Mesendoderm (in vitro differentiated cells): Measurements from ENCODE around the gene TNRC6C.

ENCODE experiments used
- DNase-seq: peaks from one replicate; pipeline ENCODE4 v3.0.0; 2013
- H2AK5ac ChIP-seq: 2 replicates; pipeline ENCODE4 v1.6.1; 2013; ENCODE audit warnings: low read length, inconsistent platforms
- H2BK120ac ChIP-seq: 2 replicates; pipeline ENCODE4 v1.6.1; 2013; ENCODE audit warnings: low read depth, mild to moderate bottlenecking, low read length, moderate library complexity, mixed read lengths
- H2BK15ac ChIP-seq: replicated peaks from 2 replicates; pipeline ENCODE4 v1.6.1; 2013; ENCODE audit warnings: low read depth, mild to moderate bottlenecking, moderate library complexity
- H2BK5ac ChIP-seq: 2 replicates; pipeline ENCODE4 v1.6.1; 2013; ENCODE audit warnings: low read length, inconsistent platforms
- H3K18ac ChIP-seq: 2 replicates; pipeline ENCODE4 v1.6.1; 2013; ENCODE audit warnings: mild to moderate bottlenecking, low read length, mixed read lengths
- H3K23ac ChIP-seq: one replicate; pipeline ENCODE4 v1.6.1; 2013; ENCODE audit warnings: low read length
- H3K27ac ChIP-seq: 2 replicates; pipeline ENCODE4 v1.5.1; 2013; ENCODE audit warnings: low read depth, mild to moderate bottlenecking, inconsistent platforms, low read length, moderate library complexity
- H3K27me3 ChIP-seq: 2 replicates; pipeline ENCODE4 v1.6.1; 2013; ENCODE audit warnings: low read length, control low read depth, mild to moderate bottlenecking, inconsistent platforms; ENCODE audit not compliant: insufficient read depth, poor library complexity
- H3K36me3 ChIP-seq: 2 replicates; pipeline ENCODE4 v1.6.1; 2013; ENCODE audit warnings: low read length, inconsistent platforms; ENCODE audit not compliant: control insufficient read depth, insufficient read depth
- H3K4ac ChIP-seq: one replicate; pipeline ENCODE4 v1.6.1; 2013; ENCODE audit warnings: low read depth, mild to moderate bottlenecking, low read length, moderate library complexity
- H3K4me1 ChIP-seq: 2 replicates; pipeline ENCODE4 v1.6.1; 2013; ENCODE audit warnings: low read depth, low read length, inconsistent platforms; ENCODE audit not compliant: control insufficient read depth
- H3K4me2 ChIP-seq: 2 replicates; pipeline ENCODE4 v1.6.1; 2013; ENCODE audit warnings: low read length
- H3K4me3 ChIP-seq: 2 replicates; pipeline ENCODE4 v1.5.1; 2013; ENCODE audit warnings: mild to moderate bottlenecking, low read length
- H3K56ac ChIP-seq: one replicate; pipeline ENCODE4 v1.6.1; 2013; ENCODE audit warnings: low read length
- H3K79me1 ChIP-seq: 2 replicates; pipeline ENCODE4 v1.6.1; 2013; ENCODE audit warnings: low read length, inconsistent platforms
- H3K79me2 ChIP-seq: 2 replicates; pipeline ENCODE4 v1.6.1; 2013; ENCODE audit warnings: mild to moderate bottlenecking, low read length; ENCODE audit not compliant: control insufficient read depth, insufficient read depth
- H3K9ac ChIP-seq: 2 replicates; pipeline ENCODE4 v1.6.1; 2013; ENCODE audit warnings: low read length, inconsistent platforms
- H4K5ac ChIP-seq: one replicate; pipeline ENCODE4 v1.6.1; 2013; ENCODE audit warnings: low read length
- H4K8ac ChIP-seq: one replicate; pipeline ENCODE4 v1.6.1; 2013; ENCODE audit warnings: low read depth, mild to moderate bottlenecking, control low read depth, low read length, moderate library complexity
- whole genome bisulfite sequencing: extraction: QIAGEN DNeasy Blood & Tissue Kit; methylation state at CpG from one replicate; pipeline ENCODE4 v1.1.7; 2013; ENCODE audit warnings: low lambda C conversion rate, missing lambda C conversion rate; ENCODE audit not compliant: insufficient coverage; ENCODE audit errors: extremely low coverage; 5-methylcytosine and 5-hydroxymethylcytosine counted together

Gene TNRC6C

DNA sequence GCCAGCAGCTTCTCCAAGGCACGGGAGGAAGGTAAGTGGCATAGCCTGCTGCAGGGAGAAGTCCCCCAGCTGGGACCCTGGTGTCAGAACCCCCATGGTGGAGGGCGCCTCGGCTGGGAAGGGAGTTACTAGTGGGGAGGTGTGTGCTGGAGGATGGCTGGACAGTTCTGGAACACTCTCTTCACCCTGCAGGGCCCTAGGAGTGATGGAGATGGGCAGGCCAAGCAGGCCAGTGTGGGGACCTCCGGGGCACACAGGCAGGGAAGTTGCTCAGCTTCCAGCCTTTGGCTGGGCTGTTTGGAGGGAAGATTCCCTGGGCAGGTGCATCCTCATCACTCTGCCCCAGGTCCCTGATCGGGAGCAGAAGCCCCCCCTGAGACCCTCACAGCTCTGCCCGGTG is 188.4 kb downstream of the TNRC6C start:
- Histone ChIP-seq H3K18ac (no peak overlapping the region), H3K27ac (no peak overlapping the region), H3K36me3 (no peaks in the 10 kb centered on the region), H3K79me1 (no peaks in the 10 kb centered on the region), H3K79me2 (no peaks in the 10 kb centered on the region), H3K27me3 (no peaks in the 10 kb centered on the region), H3K23ac (no peak overlapping the region), H2BK15ac (no peak overlapping the region), H3K4me2 (no peak overlapping the region), H3K4me3 (no peak overlapping the region), H4K8ac (no peak overlapping the region), H3K4me1 (no peaks in the 10 kb centered on the region), H3K9ac (no peak overlapping the region), H2BK5ac (no peak overlapping the region), H4K5ac (no peak overlapping the region), H2BK120ac (no peak overlapping the region), H3K56ac (no peak overlapping the region), H2AK5ac (no peak overlapping the region), H3K4ac (no peak overlapping the region)
- no peak for DNase-seq
- WGBS = no CpG with 5 or more reads among the region's 6 CpGs

DNA sequence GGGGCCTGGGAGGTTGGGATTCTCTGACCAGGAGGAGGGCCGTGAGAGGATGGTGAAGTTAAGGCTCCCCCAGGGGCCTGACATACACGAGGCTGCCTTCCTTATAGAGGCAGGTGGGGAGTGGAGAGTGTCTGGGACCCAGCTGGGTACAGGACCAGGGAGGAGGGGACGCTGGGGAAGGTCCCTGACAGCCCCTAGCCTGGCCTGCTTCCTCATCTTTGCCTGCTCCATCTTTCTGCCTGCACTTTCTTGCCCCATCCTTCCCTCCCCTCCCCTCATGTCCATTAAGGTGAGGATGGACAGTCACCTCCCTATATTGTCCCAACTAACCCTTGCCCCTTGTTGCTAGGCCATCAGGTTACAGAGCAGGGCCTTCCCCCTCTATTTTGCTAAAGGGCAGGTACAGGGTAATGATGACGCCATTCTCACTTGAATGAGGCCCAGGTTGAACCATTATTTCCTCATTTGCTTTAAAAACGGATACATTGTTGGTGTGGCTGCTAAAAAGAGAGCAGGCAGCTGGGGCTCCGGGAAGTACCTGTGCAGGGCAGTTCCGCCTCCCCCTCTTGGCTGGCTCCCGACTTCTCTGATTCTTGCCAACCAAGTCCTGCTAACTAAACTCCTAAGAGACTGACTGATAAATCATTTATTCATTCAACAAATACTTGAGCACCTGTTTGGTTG is 189.0 kb downstream of the TNRC6C start:
- H3K4me3 ChIP-seq = no peak overlapping the region
- H3K4ac ChIP-seq = no peak overlapping the region
- no peak overlapping the region for H3K9ac ChIP-seq

DNA sequence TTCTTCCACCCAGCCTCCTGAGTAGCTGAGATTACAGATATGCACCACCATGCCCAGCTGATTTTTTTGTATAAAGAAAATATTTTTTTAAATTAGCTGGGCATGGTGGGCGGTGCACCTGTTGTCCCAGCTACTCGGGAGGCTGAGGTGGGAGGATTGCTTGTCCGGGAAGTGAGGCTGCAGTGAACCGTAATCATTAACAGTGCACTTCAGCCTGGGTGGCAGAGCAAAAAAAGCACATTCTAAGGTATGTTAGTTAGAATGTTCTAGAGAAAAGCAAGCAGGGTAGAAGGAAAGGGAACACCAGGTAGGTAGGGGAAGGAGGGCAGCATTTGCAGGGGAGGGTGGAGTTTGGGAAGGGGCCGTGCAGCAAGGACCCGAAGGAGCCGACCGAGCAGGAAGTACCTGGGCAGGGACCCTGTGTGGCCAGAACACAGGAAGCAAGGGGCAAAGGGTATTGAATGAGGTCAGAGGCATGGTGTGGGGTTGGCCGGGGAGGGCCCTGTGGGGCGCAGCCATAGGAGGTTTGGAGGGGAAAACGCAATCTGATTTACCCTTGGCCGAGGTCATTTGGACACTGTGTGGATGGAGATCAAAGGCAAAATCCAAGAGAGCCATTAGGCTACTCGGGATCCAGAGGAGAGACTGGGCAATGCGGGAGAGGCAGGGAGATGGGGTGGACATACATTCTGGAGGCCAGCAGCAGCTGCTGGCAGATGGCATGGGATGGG is 189.9 kb downstream of the TNRC6C start:
- Histone ChIP-seq H3K79me2 (no peaks in the 10 kb centered on the region), H3K27me3 (no peaks in the 10 kb centered on the region), H4K5ac (no peak overlapping the region), H2AK5ac (no peak overlapping the region), H3K27ac (no peak overlapping the region), H3K4me3 (no peak overlapping the region), H3K23ac (no peak overlapping the region), H3K56ac (no peak overlapping the region), H3K18ac (no peak overlapping the region), H3K4me2 (no peak overlapping the region), H3K36me3 (no peaks in the 10 kb centered on the region), H2BK15ac (no peak overlapping the region), H3K4me1 (no peaks in the 10 kb centered on the region), H3K9ac (no peak overlapping the region), H3K4ac (no peak overlapping the region), H3K79me1 (no peaks in the 10 kb centered on the region), H4K8ac (no peak overlapping the region), H2BK120ac (no peak overlapping the region), H2BK5ac (no peak overlapping the region)
- no CpG with 5 or more reads among the region's 14 CpGs for WGBS
- no peak for DNase-seq

More for the DNA sequence above, 189.0 kb downstream of the TNRC6C start:
- no peak overlapping the region for H2BK15ac ChIP-seq
- no peak overlapping the region for H2BK5ac ChIP-seq
- no peak overlapping the region for H2BK120ac ChIP-seq
- no peak overlapping the region for H3K23ac ChIP-seq
- H3K36me3 ChIP-seq = no peaks in the 10 kb centered on the region
- no peak overlapping the region for H4K8ac ChIP-seq
- H4K5ac ChIP-seq = no peak overlapping the region
- H3K79me2 ChIP-seq = no peaks in the 10 kb centered on the region
- DNase-seq = no peak
- no CpG with 5 or more reads among the region's 8 CpGs for WGBS
- no peak overlapping the region for H3K27ac ChIP-seq
- H3K79me1 ChIP-seq = no peaks in the 10 kb centered on the region
- no peaks in the 10 kb centered on the region for H3K27me3 ChIP-seq
- no peak overlapping the region for H3K18ac ChIP-seq
- no peak overlapping the region for H2AK5ac ChIP-seq
- H3K4me1 ChIP-seq = no peaks in the 10 kb centered on the region
- no peak overlapping the region for H3K4me2 ChIP-seq
- no peak overlapping the region for H3K56ac ChIP-seq

GRCh38 chr17:78151514-78152008 is 193.1 kb downstream of the TNRC6C start:
- WGBS = no CpG with 5 or more reads among the region's 7 CpGs
- DNase-seq = no peak
- H3K18ac ChIP-seq = no peak overlapping the region

DNA sequence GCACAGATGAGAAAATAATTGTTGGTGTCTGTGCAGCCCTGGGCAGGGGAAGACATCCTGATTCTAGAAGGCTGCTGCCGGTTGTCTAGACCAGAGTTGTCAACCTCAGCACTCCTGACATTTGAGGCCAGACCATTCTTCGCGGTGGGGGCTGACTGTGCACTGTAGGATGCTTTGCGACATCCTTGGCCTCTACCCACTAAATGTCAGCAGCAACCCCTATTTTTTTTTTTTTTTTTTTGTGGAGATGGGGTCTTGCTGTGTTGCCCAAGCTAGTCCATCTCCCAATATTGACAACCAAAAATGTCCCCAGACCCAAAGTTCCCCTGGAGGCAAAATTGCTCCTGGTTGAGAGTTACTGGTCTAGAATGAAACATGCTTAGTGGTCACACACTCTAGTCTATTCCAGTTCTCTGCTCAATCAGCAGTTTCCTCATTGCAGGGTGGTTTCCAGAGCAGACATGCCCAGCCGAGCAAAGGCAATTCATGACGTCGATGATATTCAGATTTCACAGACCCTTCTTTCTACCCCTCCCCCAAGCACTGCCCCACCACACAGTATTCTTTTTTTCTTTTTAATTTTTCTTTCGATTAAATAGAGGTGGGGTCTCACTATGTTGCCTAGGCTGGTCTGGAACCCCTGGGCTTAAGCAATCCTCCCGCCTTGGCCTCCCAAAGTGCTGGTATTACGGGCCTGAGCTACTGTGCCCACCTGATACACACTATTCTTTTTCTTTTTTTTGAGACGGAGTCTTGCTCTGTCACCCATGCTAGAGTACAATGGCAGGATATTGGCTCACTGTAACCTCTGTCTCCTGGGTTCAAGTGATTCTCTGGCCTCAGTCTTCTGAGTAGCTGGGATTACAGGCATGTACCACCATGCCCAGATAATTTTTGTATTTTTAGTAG is 196.7 kb downstream of the TNRC6C start:
- Histone ChIP-seq H3K23ac (no peak overlapping the region), H3K56ac (no peak overlapping the region), H2BK15ac (no peak overlapping the region), H2AK5ac (no peak overlapping the region), H4K5ac (no peak overlapping the region), H3K4me1 (no peaks in the 10 kb centered on the region), H3K79me1 (no peaks in the 10 kb centered on the region), H2BK120ac (no peak overlapping the region), H2BK5ac (no peak overlapping the region), H3K4me3 (no peak overlapping the region), H3K4ac (no peak overlapping the region), H3K79me2 (no peaks in the 10 kb centered on the region), H3K36me3 (no peaks in the 10 kb centered on the region), H3K27me3 (no peaks in the 10 kb centered on the region), H3K18ac (no peak overlapping the region), H3K27ac (no peak overlapping the region), H3K9ac (no peak overlapping the region), H3K4me2 (no peak overlapping the region), H4K8ac (no peak overlapping the region)
- DNase-seq = no peak
- WGBS = no CpG with 5 or more reads among the region's 11 CpGs

More at GRCh38 chr17:78151514-78152008, 193.1 kb downstream of the TNRC6C start:
- Histone ChIP-seq H2BK5ac (no peak overlapping the region), H2BK120ac (no peak overlapping the region), H3K23ac (no peak overlapping the region), H3K79me1 (no peaks in the 10 kb centered on the region), H3K4me1 (no peaks in the 10 kb centered on the region), H3K27ac (no peak overlapping the region), H3K4me3 (no peak overlapping the region), H3K4ac (no peak overlapping the region), H3K36me3 (no peaks in the 10 kb centered on the region), H2BK15ac (no peak overlapping the region), H4K8ac (no peak overlapping the region), H3K4me2 (no peak overlapping the region), H4K5ac (no peak overlapping the region), H2AK5ac (no peak overlapping the region), H3K56ac (no peak overlapping the region), H3K9ac (no peak overlapping the region), H3K79me2 (no peaks in the 10 kb centered on the region), H3K27me3 (no peaks in the 10 kb centered on the region)
